ENCODE data around the gene FCER2.

FCER2 gene

GRCh38 chr19:7645163-7645562, 56.8 kb downstream of the FCER2 start:
- DNase-seq: no peak

DNA sequence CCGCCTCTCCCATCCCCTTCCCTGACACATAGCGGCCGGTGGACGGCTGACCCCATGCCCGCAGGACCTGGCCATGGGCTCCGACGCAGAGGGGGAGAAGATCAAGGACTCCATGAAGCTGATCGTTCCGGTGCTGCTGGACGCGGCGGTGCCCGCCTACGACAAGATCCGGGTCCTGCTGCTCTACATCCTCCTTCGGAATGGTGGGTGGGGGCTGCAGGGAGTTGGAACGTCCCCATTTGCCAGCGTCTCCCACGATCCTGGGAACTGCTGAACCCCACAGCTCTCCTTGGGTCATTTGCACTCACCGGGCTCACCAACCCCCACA, 57.4 kb downstream of the FCER2 start:
- no peak for DNase-seq

DNA sequence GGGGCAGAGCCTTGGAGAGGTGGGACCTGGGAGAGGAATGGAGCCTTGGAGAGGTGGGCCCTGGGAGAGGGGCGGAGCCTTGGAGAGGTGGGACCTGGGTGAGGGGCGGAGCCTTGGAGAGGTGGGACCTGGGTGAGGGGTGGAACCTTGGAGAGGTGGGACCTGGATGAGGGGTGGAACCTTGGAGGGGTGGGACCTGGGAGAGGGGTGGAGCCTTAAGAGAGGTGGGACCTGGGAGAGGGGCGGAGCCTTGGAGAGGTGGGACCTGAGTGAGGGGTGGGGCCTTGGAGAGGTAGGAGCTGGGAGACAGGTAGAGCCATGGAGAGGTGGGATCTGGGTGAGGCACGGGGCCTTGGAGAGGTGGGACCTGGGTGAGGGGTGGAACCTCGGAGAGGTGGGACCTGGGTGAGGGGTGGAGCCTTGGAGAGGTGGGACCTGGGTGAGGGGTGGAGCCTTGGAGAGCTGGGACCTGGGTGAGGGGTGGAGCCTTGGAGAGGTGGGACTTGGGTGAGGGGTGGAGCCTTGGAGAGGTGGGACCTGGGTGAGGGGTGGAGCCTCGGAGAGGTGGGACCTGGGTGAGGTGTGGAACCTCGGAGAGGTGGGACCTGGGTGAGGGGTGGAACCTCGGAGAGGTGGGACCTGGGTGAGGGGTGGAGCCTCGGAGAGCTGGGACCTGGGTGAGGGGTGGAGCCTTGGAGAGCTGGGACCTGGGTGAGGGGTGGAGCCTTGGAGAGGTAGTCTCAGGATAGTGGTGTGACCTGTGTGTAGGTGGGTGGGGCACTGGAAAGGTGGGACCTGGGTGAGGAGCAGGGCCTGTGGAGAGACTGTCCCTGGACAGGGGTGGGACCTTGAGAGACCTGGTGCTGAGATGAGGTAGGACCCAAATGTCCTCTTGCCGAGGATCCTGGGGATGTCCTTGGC, 58.0 kb downstream of the FCER2 start:
- DNase-seq: peak; percentile 6

- no peak for DNase-seq
Observed at GRCh38 chr19:7643031-7643415, 58.9 kb downstream of the FCER2 start.

GRCh38 chr19:7642295-7643030, 59.5 kb downstream of the FCER2 start:
- no peak for DNase-seq

GRCh38 chr19:7641290-7642276, 60.3 kb downstream of the FCER2 start:
- no peak for DNase-seq

- DNase-seq: no peak
Observed at GRCh38 chr19:7640803-7641202, 61.1 kb downstream of the FCER2 start.

GRCh38 chr19:7639863-7640348, 62.0 kb downstream of the FCER2 start:
- no peak for DNase-seq

- no peak for DNase-seq
Observed at GRCh38 chr19:7638802-7639465, 63.0 kb downstream of the FCER2 start.
